GM12865 (cell line): ENCODE results near the gene MTHFD1L.
A peak's percentile ranks its signal among the peaks of the same experiment; 100 is the strongest.

Experiments used
- DNase-seq: peaks from one replicate; pipeline ENCODE4 v3.0.0; 2010; ENCODE audit warnings: low read depth
- H3K4me3 ChIP-seq: 2 replicates; pipeline ENCODE4 v1.5.1; 2011; ENCODE audit warnings: mild to moderate bottlenecking, low read depth, low read length, control low read depth
- TF ChIP-seq, protein P1 (sequence below): IDR thresholded peaks from 2 replicates; pipeline ENCODE4 v1.5.1; 2011; ENCODE audit warnings: low read length, control low read depth, low read depth, inconsistent platforms; ENCODE audit not compliant: insufficient read depth; ENCODE audit errors: missing control alignments

Gene MTHFD1L

DNA sequence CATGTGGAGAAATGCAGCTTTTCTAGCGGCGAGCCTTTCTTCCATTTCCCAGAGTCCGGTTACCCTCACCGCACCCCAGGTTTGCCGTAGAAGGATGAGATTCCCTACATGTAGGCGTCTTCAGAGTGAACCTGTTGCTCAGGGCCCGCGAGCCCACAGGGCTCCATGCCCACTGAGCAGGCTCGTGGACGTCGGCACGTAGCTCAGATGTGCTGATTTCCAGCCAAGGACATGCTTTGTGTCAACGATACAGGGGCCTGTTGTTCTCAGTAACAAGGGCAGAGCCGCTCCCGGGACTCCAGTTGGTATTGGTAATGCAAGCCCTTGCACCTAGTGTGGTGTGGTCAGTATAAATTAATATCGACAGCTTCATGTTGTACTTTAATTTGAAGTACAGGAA is 159.6 kb downstream of the MTHFD1L start:
- no peak overlapping the region for H3K4me3 ChIP-seq
- DNase-seq: no peak
- TF ChIP-seq, protein P1, sequence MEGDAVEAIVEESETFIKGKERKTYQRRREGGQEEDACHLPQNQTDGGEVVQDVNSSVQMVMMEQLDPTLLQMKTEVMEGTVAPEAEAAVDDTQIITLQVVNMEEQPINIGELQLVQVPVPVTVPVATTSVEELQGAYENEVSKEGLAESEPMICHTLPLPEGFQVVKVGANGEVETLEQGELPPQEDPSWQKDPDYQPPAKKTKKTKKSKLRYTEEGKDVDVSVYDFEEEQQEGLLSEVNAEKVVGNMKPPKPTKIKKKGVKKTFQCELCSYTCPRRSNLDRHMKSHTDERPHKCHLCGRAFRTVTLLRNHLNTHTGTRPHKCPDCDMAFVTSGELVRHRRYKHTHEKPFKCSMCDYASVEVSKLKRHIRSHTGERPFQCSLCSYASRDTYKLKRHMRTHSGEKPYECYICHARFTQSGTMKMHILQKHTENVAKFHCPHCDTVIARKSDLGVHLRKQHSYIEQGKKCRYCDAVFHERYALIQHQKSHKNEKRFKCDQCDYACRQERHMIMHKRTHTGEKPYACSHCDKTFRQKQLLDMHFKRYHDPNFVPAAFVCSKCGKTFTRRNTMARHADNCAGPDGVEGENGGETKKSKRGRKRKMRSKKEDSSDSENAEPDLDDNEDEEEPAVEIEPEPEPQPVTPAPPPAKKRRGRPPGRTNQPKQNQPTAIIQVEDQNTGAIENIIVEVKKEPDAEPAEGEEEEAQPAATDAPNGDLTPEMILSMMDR: no peak

DNA sequence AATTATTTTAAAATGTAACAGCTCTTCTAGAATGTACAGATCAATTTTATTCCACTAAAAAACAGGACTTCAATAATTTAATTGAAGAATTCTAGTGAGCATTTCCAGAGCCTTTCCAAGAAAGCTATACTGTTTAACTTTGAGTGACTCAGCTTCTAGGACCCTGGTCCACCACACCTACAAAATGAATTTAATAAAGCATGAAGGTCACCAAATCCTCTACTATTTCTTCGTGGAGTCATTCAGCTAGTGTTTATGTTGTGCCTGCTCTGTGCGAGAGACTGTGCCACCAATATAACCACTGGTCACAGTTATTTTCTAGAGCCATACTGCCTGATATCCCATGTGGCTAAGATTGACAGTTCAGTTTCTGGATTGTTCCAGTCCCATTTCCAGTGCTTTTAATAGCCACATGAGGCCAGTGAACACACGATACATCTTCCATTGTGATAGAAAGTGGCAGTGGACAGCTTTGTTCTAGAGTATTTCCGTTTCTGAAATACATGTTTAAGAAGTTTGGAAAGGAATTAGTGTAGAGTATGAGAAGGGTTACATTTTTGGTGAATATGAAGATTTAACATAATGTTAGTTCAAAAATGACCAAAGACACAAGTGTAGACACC is 160.7 kb downstream of the MTHFD1L start:
- no peak for DNase-seq
- H3K4me3 ChIP-seq: no peak overlapping the region
- TF ChIP-seq, protein P1: no peak

DNA sequence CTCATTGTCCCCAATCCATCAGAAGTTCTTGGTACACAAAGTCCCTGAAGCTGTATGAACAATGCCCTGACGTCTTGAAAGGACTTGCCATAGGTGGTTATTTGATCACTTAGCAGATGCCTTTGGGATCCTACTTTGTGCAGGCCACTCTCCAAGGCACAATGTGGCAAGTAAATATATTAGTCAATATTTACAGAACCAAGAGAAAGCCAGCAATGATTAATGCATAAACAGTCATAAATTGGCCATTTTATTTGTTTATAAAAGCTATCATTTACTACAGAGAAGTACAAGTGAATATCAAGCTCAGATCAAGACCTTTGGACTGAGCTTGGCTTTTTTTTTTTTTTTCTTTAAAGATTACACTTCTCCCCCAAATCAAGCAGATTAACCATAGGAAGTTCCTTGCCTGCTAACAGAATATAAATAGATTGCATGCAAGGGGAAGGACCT is 161.8 kb downstream of the MTHFD1L start:
- DNase-seq: no peak
- TF ChIP-seq, protein P1: no peak
- H3K4me3 ChIP-seq: no peak overlapping the region

DNA sequence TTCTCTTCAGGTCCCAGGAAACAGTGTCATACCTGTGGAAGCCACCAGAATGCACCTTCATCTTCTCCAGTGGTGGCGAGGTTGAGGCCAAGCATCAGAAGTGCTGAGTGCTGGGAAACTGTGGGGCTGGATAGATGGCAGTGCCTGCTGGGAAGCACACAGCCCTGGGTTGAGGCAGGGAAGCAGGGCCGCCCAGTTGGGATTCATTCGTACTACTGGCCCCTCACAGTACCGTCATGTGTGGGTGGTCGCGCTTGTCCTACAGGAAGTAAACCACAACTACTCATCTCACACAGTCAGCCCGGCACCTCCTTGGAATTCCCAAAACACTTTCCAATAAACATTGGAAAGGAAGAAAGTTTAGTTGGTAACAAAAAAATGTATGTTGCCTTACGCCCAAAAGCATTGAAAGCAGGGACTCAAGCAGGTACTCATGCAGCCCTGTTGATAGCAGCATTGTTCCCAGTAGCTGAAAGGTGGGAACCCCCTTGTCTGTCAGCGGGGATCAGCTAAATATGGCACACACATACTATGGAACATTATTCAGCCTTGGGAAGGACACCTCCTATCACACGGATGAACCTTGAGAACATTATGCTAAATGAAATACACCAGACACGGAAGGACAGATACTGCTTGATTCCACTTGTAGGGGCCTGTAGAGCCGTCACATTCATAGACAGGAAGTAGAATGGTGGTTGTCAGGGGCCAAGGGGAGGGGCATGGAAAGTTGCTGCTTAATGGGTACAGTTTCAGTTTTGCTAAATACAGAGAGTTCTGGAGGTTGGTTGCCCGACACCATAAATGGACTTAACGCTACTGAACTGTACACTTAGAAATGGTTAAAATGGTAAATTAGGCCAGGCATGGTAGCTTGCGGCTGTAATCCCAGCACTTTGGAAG is 162.7 kb downstream of the MTHFD1L start:
- no peak overlapping the region for H3K4me3 ChIP-seq
- DNase-seq: peak; percentile 20
- TF ChIP-seq, protein P1: no peak

DNA sequence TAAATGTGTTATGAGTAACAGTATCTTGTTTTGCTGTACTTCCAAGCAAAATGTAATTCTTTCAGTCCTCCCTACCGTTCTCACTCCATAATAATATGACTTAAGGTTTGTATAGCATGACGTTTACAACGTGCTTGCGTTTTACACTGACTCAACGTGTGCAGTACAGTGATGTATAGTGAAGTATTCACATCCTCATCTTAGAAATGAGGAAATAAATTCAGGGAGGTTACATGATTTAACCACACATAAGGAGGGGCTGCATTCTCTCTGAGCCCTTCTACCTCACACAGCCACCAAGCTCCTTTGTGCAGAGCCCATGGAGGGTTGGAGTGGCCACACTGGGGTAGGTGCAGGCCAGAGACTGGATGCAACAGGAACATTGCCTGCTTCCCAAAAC is 164.5 kb downstream of the MTHFD1L start:
- H3K4me3 ChIP-seq: no peak overlapping the region
- TF ChIP-seq, protein P1: no peak
- DNase-seq: no peak

DNA sequence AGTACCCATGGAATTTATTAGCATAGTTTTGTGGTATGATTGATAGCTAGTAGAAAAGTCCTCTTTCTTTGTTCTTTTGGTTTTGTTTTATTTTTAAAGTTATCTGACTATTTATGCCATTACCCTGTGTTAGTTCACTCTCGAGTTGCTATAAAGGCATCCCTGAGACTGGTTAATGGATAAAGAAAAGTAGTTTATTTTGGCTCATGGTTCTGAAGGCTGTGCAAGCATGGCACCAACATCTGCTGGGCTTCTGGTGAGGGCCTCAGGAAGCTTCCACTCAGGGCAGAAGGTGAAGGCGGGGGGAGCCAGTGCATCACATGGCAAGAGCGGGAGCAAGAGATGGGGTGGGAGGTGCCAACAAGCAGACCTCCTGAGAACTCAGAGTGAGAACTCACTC is 166.5 kb downstream of the MTHFD1L start:
- H3K4me3 ChIP-seq: no peak overlapping the region
- TF ChIP-seq, protein P1: no peak
- DNase-seq: no peak
